Tibial artery (tissue), 4 donors: ENCODE measurements around the gene WDR62.

ENCODE experiments used
- DNase-seq, 2 donors: peaks; one replicate each; pipeline ENCODE4 v3.0.0-alpha.2; 2019
- H3K27ac ChIP-seq, 2 donors: fragments of 200-600 bp; sonication (generic) in 1 of 2; 1 replicate in 1 of 2; 2 replicates in 1 of 2; pipeline ENCODE4 v1.5.1; 2018 to 2019; ENCODE audit warnings: mild to moderate bottlenecking in 1 of 2
- H3K27me3 ChIP-seq, 2 donors: fragments of 200-600 bp; sonication (generic) in 1 of 2; one replicate each; pipeline versions ENCODE4 v1.5.1 to v1.6.0; 2016 to 2019
- H3K36me3 ChIP-seq, 3 donors: fragments of 200-600 bp; sonication (generic) in 2 of 3; one replicate each; pipeline ENCODE4 v1.5.1; 2016 to 2019; ENCODE audit warnings: mild to moderate bottlenecking in 2 of 3
- H3K4me1 ChIP-seq, 4 donors: fragments of 200-600 bp; sonication (generic) in 2 of 4; 1 replicate in 3 of 4; 2 replicates in 1 of 4; pipeline ENCODE4 v1.5.1; 2016 to 2019
- H3K4me3 ChIP-seq, 2 donors: fragments of 200-600 bp; sonication (generic) in 1 of 2; 1 replicate in 1 of 2; 2 replicates in 1 of 2; pipeline ENCODE4 v1.5.1; 2018 to 2019; ENCODE audit warnings: mild to moderate bottlenecking in 2 of 2
- H3K9me3 ChIP-seq, 3 donors: fragments of 200-600 bp; sonication (generic) in 1 of 3; one replicate each; pipeline ENCODE4 v1.5.1; 2016 to 2019
- intact Hi-C: fragments of 100-400 bp; cut with DNase I; formaldehyde crosslinking; loops from one replicate; pipeline ENCODE4 v1.15.0; 2023; ENCODE audit warnings: low total_unique reads
- TF ChIP-seq, protein P1 (sequence below), 2 experiments: fragments of 200-600 bp in 1 of 2; fragments of 450-650 bp in 1 of 2; IDR thresholded peaks; one replicate each; pipeline ENCODE4 v1.5.1; 2017 to 2019; ENCODE audit warnings: antibody characterized with exemption in 2 of 2, mild to moderate bottlenecking in 1 of 2, moderate library complexity in 1 of 2

WDR62 gene

DNA sequence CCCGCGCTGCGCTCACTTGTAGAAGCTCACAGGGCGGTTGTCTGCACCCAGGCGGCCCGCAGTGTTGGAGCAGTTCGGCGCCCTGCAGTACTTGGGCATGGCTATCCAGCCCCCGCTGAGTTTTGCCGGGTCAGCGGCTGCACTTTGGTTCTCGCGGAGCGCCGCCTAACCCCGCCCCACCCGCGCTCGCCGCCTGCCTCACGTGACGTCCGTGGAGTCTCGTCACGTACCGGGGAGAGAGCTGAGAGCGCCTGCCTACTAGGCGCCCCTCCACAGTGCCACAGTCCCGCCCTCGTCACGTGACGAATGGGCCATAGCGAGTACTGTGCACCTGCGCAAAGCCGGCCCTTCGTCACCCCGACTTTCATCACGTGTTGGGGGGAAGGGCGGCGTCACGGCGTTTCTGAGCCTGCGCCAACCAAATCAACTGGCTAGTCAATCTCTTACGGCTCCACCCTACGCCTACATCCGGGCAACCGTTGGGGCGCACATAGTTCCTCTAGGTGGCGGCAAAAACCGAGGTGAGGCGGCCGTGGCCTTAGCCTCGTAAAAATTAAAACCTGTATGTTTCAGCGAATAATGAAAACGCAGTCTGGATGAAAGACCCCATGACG lies 471 bp upstream of the WDR62 start, which contains the start of gene THAP8:
TSS of gene THAP8 (minus strand) at position 167 of the 614 bp plus-strand sequence. CDS start at position 99, 68 bp downstream.
- Histone ChIP-seq H3K9me3 (no peaks in the 10 kb centered on the region), H3K4me3 (peak within 1 kb of the TSS; percentile 56 to 67), H3K27ac (peak within 1 kb of the TSS; percentile 84 to 85), H3K27me3 (no peaks in the 10 kb centered on the region), H3K36me3 (no peaks in the 10 kb centered on the region), H3K4me1 (peaks cover 0 to 14% (median 8%) of the 10 kb centered on the region in 4 donors)
- DNase-seq: peak; percentile 100
- TF ChIP-seq, protein P1, sequence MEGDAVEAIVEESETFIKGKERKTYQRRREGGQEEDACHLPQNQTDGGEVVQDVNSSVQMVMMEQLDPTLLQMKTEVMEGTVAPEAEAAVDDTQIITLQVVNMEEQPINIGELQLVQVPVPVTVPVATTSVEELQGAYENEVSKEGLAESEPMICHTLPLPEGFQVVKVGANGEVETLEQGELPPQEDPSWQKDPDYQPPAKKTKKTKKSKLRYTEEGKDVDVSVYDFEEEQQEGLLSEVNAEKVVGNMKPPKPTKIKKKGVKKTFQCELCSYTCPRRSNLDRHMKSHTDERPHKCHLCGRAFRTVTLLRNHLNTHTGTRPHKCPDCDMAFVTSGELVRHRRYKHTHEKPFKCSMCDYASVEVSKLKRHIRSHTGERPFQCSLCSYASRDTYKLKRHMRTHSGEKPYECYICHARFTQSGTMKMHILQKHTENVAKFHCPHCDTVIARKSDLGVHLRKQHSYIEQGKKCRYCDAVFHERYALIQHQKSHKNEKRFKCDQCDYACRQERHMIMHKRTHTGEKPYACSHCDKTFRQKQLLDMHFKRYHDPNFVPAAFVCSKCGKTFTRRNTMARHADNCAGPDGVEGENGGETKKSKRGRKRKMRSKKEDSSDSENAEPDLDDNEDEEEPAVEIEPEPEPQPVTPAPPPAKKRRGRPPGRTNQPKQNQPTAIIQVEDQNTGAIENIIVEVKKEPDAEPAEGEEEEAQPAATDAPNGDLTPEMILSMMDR (IDR thresholded peaks at IDR 0.05): peak; percentile 62 to 64
- intact Hi-C loops: loop anchor here (2.0 kb wide), 1 partner anchor 59 kb away; the partner anchor contains the start of gene SDHAF1

DNA sequence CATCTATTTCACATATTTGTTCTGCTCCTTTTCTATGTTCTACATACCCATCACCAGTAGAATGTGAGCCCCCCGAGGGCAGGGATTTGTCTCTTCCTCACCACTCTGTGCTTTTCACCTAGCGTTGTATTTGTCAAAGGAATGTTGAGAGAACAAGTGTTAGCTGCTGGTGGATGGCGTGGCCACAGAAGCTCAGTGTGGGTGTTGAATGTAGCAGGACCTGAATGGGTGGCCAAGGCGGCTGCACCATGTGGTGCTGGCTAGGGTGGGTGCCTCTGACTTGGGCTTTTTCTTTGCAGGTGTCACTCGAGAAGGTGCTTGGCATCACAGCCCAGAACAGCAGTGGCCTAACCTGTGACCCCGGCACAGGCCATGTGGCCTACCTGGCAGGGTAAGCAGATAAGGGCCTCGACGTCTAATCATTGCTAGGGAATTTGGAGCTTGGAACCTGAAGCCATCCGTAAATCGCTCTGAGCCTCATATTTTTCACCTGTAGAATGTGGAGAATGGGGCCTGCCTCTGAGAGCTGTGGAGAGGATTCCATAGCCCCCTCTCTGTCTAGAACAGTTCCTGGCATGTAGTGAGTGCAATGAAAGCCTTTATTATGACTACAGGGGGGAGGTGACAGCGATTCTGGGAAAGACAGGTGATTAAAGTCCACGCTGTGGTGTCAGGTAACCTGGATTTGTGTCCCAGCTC lies 3.9 kb downstream of the WDR62 start:
- TF ChIP-seq, protein P1 (IDR thresholded peaks at IDR 0.05): no peak
- Histone ChIP-seq H3K27me3 (no peaks in the 10 kb centered on the region), H3K27ac (no peak overlapping the region), H3K36me3 (no peaks in the 10 kb centered on the region), H3K4me1 (peaks cover 0 to 9% (median 7%) of the 10 kb centered on the region in 4 donors), H3K4me3 (no peak overlapping the region), H3K9me3 (no peaks in the 10 kb centered on the region)
- no peak for DNase-seq
- intact Hi-C loops: loop anchor here (5.0 kb wide), 2 partner anchors 41 to 59 kb away; partner anchors contain the start of gene TBCB

DNA sequence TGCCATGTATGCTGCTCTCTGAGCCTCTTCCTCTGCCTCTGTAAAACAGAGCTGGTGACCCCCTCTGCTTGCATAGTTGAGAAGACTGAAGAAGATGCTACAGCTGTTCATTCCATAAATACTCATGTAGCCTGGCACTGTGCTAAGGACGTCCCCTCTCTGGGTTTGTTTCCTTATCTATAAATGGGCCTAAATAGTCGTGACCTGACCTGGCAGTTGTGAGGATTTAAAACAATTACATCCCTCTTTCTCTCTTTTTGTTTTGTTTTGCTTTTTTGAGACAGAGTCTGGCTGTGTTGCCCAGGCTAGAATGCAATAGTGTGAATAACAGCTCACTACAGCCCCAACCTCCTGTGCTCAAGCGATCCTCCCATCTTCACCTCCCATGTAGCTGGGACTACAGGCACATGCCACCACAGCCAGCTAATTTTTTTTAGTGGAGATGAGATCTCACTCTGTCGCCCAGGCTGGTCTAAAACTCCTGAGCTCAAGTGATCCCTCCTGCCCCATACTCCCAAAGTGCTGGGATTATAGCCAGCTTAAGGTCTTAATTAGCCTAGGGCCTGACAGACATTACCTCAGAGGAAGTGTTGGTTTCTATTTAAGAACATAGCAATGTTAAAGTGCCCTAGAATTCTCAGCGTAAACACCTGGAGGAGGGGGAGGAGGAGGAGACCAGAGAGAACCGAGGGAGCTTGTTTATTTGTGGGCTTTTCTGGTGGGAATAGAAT lies 4.6 kb downstream of the WDR62 start:
- H3K27me3 ChIP-seq: no peaks in the 10 kb centered on the region
- DNase-seq: no peak
- no peak overlapping the region for H3K27ac ChIP-seq
- TF ChIP-seq, protein P1 (IDR thresholded peaks at IDR 0.05): no peak
- H3K9me3 ChIP-seq: no peaks in the 10 kb centered on the region
- H3K4me1 ChIP-seq: peaks cover 0 to 9% (median 7%) of the 10 kb centered on the region in 4 donors
- H3K4me3 ChIP-seq: no peak overlapping the region
- no peaks in the 10 kb centered on the region for H3K36me3 ChIP-seq
- intact Hi-C loops: loop anchor here (5.0 kb wide), 2 partner anchors 42 to 58 kb away; partner anchors contain the start of gene TBCB

DNA sequence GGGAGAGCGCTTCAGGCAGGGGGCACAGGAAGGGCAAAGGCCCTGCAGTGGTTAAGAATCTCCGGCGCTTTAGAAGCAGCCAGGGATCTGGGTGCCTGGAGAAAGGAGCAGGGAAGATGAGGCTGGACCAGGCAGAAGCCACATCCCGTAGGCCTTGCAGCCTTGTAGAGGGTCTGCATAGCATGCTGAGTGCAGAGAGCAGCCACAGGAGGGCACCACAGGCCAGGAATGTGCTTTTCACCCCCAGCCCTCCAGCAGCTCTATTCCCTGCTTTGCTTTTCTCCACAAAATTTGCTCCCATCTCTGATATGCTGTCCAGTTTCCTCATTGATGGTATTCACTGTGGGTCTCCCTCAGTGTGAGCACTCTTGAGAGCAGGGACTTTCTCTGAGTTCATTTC lies 5.7 kb downstream of the WDR62 start:
- TF ChIP-seq, protein P1 (IDR thresholded peaks at IDR 0.05): peak in 1 of 2 experiments; percentile 13
- DNase-seq: no peak
- Histone ChIP-seq H3K27me3 (no peaks in the 10 kb centered on the region), H3K9me3 (no peaks in the 10 kb centered on the region), H3K4me1 (peaks cover 0 to 3% (median under 1%) of the 10 kb centered on the region in 4 donors), H3K27ac (no peak overlapping the region), H3K4me3 (no peak overlapping the region), H3K36me3 (no peaks in the 10 kb centered on the region)
- intact Hi-C loops: no loop called here

DNA sequence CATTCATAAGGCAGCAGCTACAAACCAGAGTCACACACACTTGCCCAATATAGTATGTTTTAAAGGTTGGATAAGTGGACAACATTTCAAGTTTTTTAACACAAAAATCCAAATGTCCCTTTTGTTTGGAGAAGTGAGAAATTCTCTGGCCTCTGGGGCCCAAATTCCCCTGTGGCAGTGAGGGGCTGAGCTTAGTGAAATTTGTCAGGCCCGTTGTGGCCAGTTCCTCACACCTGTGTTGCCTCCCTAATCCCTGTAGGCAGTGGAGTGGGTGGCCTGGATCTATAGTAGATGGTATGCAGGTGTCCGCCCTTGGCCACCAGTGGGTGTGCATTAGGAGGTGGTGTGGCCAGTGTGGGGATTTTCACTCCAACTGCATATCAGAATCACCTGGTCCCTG lies 6.7 kb downstream of the WDR62 start:
- Histone ChIP-seq H3K4me3 (no peak overlapping the region), H3K9me3 (no peaks in the 10 kb centered on the region), H3K27me3 (no peaks in the 10 kb centered on the region), H3K27ac (no peak overlapping the region), H3K36me3 (no peaks in the 10 kb centered on the region), H3K4me1 (no peaks in the 10 kb centered on the region)
- DNase-seq: no peak
- intact Hi-C loops: no loop called here
- TF ChIP-seq, protein P1 (IDR thresholded peaks at IDR 0.05): no peak
